Hepatocyte (in vitro differentiated cells): Measurements from ENCODE around the gene TTC38.

Source experiments
- EZH2 ChIP-seq: fragments of 200-600 bp; sonication (generic); IDR thresholded peaks from 2 replicates; pipeline ENCODE4 v1.6.1; 2016; ENCODE audit warnings: antibody characterized with exemption, mild to moderate bottlenecking, borderline replicate concordance
- TF ChIP-seq, protein P1 (sequence below): fragments of 200-600 bp; sonication (generic); IDR thresholded peaks from 2 replicates; pipeline ENCODE4 v1.5.1; 2016; ENCODE audit warnings: antibody characterized with exemption, mild to moderate bottlenecking; ENCODE audit not compliant: poor library complexity

DNA sequence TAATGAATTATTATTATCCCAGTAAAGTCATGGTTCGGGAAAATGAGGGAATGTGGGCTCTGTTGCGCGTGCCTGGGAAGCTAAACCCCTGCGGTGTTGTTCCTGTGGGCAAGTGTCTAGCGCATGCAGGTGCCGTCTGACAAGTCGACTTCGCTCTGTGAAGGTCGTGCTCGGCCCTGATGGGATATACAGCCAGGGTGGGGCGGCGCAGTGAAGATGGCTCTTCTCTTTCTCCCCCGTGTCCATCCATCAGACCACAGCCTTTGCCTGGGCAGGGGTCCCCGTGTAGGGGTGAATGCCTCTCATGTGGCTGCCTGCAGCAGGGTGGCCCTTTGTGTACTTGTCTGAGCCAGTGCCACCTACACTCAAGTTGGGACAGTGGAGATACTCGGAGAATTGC lies 54.9 kb downstream of the TTC38 start:
- TF ChIP-seq, protein P1, sequence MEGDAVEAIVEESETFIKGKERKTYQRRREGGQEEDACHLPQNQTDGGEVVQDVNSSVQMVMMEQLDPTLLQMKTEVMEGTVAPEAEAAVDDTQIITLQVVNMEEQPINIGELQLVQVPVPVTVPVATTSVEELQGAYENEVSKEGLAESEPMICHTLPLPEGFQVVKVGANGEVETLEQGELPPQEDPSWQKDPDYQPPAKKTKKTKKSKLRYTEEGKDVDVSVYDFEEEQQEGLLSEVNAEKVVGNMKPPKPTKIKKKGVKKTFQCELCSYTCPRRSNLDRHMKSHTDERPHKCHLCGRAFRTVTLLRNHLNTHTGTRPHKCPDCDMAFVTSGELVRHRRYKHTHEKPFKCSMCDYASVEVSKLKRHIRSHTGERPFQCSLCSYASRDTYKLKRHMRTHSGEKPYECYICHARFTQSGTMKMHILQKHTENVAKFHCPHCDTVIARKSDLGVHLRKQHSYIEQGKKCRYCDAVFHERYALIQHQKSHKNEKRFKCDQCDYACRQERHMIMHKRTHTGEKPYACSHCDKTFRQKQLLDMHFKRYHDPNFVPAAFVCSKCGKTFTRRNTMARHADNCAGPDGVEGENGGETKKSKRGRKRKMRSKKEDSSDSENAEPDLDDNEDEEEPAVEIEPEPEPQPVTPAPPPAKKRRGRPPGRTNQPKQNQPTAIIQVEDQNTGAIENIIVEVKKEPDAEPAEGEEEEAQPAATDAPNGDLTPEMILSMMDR = no peak
- no peak for TF ChIP-seq EZH2
